Ramos (cell line): Measurements from ENCODE around the gene ZNF782.
"Not testable (repeated sequence)": the region's sequence is repeated elsewhere in the genome, so short reads cannot be mapped to it uniquely, and the experiment has no call there.

Experiments
- in situ Hi-C: fragments of 300-500 bp; cut with MboI; formaldehyde crosslinking; loops from one replicate; pipeline ENCODE4 v1.14.3; 2022; ENCODE audit warnings: low sequenced_read_pairs; ENCODE audit not compliant: unreplicated experiment

ZNF782 gene

DNA sequence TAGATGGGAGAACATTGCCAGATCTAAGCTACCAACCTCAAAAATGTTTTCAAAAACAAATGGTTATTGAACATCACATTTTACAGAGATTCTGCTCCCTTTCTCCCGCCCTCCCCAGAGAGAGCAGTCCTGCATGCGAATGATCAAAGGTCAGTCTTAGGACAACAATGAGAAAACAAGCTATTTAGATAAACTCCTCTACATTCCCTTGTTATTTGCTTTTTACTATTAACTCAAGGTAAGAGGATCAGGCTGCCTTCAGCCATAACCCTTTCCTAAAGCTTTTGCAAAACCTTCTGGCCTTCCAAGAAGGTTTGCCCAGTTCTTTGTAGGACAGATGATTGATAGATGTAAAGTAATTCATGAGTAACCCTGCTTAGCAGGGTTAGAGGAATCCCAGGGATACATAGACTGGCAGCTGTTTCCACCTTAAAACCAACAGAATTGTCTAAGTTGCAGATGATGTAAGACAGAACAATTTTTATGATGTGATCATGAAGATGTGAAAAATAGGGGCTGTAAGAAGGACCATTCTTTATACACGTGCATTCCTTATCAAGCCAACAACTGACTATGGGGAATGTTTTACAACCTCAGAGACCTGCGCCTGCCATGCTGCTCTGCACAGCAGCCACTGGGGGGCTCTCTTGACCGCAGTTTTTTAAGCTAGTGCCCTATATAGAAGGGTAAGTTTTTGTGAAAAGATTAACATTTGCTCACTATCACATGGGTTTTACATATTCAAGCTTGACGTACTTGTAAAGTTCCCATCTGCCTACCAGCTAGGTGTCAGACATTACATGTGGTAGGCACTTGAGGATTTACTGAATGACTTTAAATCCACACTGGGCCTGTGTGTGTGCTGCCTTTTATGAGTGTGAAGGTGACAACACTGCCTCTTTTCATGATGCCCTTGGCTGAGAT, 2.3 kb upstream of the ZNF782 start:
- in situ Hi-C loops: loop anchor here (5.0 to 25.0 kb wide), 3 partner anchors 248 to 756 kb away; no protein-coding TSS in a partner anchor

GRCh38 chr9:96854651-96855273, 448 bp upstream of the ZNF782 start:
- in situ Hi-C loops: loop anchor here (5.0 to 25.0 kb wide), 3 partner anchors 250 to 758 kb away; no protein-coding TSS in a partner anchor

DNA sequence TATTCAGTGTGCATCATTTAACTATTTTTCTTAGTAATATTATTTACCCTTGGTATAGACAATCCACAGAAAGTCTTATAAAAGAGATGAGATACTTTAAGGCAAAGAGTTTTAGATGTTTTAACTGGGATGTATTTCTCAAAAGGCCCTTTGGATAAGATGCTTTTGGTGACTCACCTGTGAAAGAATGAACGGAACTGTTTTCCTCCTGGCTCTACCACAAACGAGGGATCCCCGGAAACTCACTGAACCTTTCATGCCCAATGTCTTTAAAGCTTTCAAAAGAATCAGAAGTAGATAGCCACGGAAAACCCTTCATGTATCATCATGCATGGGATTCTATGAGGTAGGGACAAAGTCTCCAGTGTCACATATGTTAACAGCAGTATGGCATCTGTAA, 1.6 kb downstream of the ZNF782 start:
- in situ Hi-C loops: loop anchor here (10.0 to 25.0 kb wide), 2 partner anchors 252 to 760 kb away; no protein-coding TSS in a partner anchor

DNA sequence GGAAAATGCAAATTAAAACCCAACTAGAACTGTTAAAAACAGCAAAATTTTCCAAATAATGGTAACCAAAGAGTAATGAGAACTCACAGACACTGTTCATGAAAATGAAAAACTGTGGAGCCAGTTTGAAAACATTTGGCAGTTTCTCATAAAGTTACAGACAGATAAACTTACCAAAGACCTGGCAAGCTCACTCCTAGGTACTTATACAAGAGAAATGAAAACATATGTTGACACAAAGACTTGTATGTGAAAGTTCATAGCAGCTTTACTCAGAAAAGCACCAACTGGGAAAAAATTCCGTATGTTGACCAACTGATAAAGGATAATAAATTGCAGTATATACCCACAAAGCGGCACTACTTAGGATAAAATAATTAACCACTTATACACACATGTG, 10.3 kb downstream of the ZNF782 start:
- in situ Hi-C loops: no loop called here

DNA sequence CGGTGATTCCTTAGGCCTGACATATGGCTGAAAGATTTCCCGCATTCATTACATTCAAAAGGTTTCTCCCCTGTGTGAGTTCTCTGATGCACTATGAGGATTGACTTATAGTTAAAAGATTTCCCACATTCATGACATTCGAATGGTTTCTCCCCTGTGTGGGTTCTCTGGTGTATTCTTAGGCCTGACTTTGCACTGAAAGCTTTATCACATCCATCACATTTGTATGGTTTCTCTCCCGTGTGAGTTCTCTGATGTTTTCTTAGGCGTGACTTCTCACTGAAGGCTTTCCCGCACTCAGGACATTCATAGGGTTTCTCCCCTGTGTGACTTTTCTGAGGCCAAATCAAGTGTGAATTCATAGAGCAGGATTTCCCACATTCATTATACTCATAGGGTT, 35.8 kb downstream of the ZNF782 start:
- in situ Hi-C loops: no loop called here

DNA sequence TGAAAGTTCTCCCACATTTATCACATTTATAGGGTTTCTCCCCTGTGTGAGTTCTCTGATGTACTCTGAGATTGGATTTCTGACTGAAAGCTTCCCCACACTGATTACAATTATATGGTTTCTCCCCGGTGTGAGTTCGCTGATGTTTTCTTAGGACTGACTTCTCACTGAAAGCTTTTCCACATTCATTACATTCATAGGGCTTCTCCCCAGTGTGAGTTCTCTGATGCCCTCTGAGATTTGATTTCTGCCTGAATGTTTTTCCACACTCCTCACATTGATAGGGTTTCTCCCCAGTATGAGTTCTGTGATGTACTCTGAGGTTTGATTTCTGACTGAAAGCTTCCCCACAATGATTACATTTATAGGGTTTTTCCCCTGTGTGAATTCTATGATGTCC, 36.3 kb downstream of the ZNF782 start:
- in situ Hi-C loops: no loop called here

DNA sequence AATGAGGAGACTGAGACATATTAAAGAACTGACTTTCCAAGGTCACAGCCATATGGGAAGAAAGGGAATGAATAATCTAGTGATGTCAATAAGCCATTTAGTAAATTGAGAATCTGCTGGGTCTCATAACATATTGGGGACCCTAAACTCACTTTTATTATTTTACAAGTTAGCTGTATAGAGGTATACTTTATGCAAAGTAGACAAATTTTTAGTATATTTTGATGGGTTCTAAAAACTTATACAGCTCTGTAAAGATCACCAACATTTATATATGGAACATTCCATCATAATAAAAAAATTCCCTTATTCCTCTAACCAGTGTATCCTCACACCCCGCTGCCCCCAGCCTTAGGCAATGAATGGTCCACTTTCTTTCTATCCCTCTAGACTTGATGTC, 40.7 kb downstream of the ZNF782 start:
- in situ Hi-C loops: no loop called here

DNA sequence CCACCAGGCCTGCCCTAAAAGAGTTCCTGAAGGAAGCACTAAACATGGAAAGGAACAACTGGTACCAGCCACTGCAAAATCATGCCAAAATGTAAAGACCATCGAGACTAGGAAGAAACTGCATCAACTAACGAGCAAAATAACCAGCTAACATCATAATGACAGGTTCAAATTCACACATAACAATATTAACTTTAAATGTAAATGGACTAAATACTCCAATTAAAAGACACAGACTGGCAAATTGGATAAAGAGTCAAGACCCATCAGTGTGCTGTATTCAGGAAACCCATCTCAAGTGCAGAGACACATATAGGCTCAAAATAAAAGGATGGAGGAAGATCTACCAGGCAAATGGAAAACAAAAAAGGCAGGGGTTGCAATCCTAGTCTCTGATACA, 55.4 kb downstream of the ZNF782 start:
- in situ Hi-C loops: not testable (repeated sequence)

DNA sequence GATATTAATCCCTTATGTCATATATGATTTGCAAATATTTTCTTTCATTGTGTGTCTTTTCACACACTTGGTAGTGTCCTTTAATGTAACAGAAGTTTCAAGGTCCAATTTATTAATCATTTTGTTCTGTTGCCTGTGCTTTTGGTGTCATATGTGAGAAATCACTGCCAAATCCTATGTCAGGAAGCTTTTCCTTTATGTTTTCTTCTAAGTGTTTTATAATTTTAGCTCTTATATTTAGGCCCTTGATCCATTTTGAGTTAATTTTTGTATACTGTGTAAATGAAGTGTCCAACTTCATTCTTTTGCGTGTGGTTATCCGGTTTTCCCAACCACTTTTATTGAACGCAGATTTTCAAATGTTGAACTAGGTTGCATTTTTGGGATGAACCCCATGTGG, 70.3 kb downstream of the ZNF782 start:
- in situ Hi-C loops: no loop called here

GRCh38 chr9:96782235-96782634, 72.1 kb downstream of the ZNF782 start:
- in situ Hi-C loops: no loop called here

DNA sequence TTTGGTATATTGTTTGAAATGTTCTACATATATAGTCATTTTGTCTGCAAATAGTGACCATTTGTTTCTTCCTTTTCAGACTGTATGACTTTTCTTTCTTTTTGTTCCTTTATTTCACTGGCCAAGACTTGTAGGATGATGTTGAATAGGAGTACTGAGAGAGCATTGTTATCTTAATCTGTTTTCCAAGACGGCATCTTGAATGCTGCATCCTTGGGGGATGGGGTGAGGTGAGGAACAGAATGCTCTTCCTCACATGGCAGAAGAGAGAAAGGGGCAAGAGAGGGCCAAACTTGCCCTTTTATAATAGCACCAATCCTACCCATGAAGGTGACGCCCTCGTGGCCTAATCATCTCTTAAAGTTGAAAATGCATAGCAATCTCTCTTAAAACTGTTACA, 72.8 kb downstream of the ZNF782 start:
- in situ Hi-C loops: no loop called here

GRCh38 chr9:96779089-96779488, 75.2 kb downstream of the ZNF782 start:
- in situ Hi-C loops: no loop called here

- in situ Hi-C loops: no loop called here
These were observed 76.9 kb downstream of the ZNF782 start for GRCh38 chr9:96777426-96777864.

- in situ Hi-C loops: no loop called here
These were observed 83.2 kb downstream of the ZNF782 start for GRCh38 chr9:96771124-96771523.

DNA sequence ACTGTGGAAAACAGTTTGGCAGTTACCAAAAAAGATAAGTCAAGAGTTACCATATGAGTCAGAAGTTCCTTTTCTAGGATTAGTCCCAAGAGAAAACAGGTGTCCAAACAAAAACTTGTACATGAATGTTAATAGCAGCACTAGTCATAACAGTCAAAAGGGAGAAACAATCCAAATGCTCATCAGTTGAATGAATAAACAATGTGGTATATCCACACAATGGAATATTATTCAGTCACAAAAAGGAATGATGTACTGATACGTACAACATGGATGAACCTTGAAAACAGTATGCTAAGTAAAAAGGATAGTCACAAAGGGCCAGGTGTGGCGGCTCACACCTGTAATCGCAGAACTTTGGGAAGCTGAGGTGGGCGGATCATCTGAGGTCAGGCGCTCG, 84.3 kb downstream of the ZNF782 start:
- in situ Hi-C loops: no loop called here
